H9 (cell line): ENCODE data around the gene PRPF38B. TPM values are rescaled to one million over a fixed set of nuclear protein-coding genes. Genes with fewer than 3 reads are reported as not detected.

Source experiments
- DNase-seq: peaks from one replicate; pipeline ENCODE4 v3.0.0-alpha.2; 2017
- H2AFZ ChIP-seq: one replicate; pipeline ENCODE4 v1.6.1; 2013; ENCODE audit warnings: mild to moderate bottlenecking, low read length, control low read depth, moderate library complexity
- H2AK5ac ChIP-seq: 2 replicates; pipeline ENCODE4 v1.6.1; 2013; ENCODE audit warnings: low read length, control low read depth, mixed read lengths; ENCODE audit not compliant: insufficient read length
- H2BK120ac ChIP-seq: one replicate; pipeline ENCODE4 v1.6.1; 2013; ENCODE audit warnings: low read depth, mild to moderate bottlenecking, low read length, control low read depth, inconsistent platforms; ENCODE audit not compliant: poor library complexity, severe bottlenecking
- H2BK12ac ChIP-seq: 2 replicates; pipeline ENCODE4 v1.6.1; 2013; ENCODE audit warnings: low read length, control low read depth, mixed read lengths, low read depth; ENCODE audit not compliant: insufficient read length
- H2BK15ac ChIP-seq: 2 replicates; pipeline ENCODE4 v1.6.1; 2013; ENCODE audit warnings: low read depth, low read length, control low read depth
- H2BK20ac ChIP-seq: one replicate; pipeline ENCODE4 v1.6.1; 2013; ENCODE audit warnings: low read depth, mild to moderate bottlenecking, low read length, control low read depth, inconsistent platforms; ENCODE audit not compliant: poor library complexity, severe bottlenecking
- H2BK5ac ChIP-seq: 2 replicates; pipeline ENCODE4 v1.6.1; 2013; ENCODE audit warnings: low read length, control low read depth, mixed read lengths; ENCODE audit not compliant: insufficient read length
- H3K14ac ChIP-seq: 2 replicates; pipeline ENCODE4 v1.6.1; 2013; ENCODE audit warnings: low read length, control low read depth; ENCODE audit not compliant: insufficient read depth
- H3K18ac ChIP-seq: 2 replicates; pipeline ENCODE4 v1.6.1; 2013; ENCODE audit warnings: low read depth, mild to moderate bottlenecking, mixed read lengths, low read length, control low read depth; ENCODE audit not compliant: insufficient read length
- H3K23ac ChIP-seq: 2 replicates; pipeline ENCODE4 v1.6.1; 2013; ENCODE audit warnings: low read length, control low read depth, mixed read lengths, low read depth; ENCODE audit not compliant: insufficient read length
- H3K23me2 ChIP-seq: 2 replicates; pipeline ENCODE4 v1.6.1; 2013; ENCODE audit warnings: low read depth, mild to moderate bottlenecking, mixed read lengths, low read length, control low read depth; ENCODE audit not compliant: insufficient read length, poor library complexity, severe bottlenecking
- H3K27ac ChIP-seq: 2 replicates; pipeline ENCODE4 v1.5.1; 2013; ENCODE audit warnings: low read length, control low read depth, mixed read lengths, low read depth; ENCODE audit not compliant: insufficient read length
- H3K27me3 ChIP-seq: 2 replicates; pipeline ENCODE4 v1.6.1; 2013; ENCODE audit warnings: low read length, control low read depth, inconsistent platforms; ENCODE audit not compliant: insufficient read depth
- H3K4ac ChIP-seq: 2 replicates; pipeline ENCODE4 v1.6.1; 2013; ENCODE audit warnings: low read depth, mild to moderate bottlenecking, control low read depth, inconsistent platforms, low read length, moderate library complexity
- H3K4me1 ChIP-seq: 2 replicates; pipeline ENCODE4 v1.6.1; 2013; ENCODE audit warnings: low read length, control low read depth, inconsistent platforms; ENCODE audit not compliant: insufficient read depth
- H3K4me2 ChIP-seq: 2 replicates; pipeline ENCODE4 v1.6.1; 2013; ENCODE audit warnings: low read length, control low read depth, mixed read lengths; ENCODE audit not compliant: insufficient read length, insufficient read depth
- H3K56ac ChIP-seq: 2 replicates; pipeline ENCODE4 v1.6.1; 2013; ENCODE audit warnings: low read depth, mild to moderate bottlenecking, mixed read lengths, low read length, control low read depth; ENCODE audit not compliant: insufficient read length
- H3K79me1 ChIP-seq: 2 replicates; pipeline ENCODE4 v1.6.1; 2013; ENCODE audit warnings: low read depth, mild to moderate bottlenecking, moderate library complexity, low read length, control low read depth, inconsistent platforms; ENCODE audit not compliant: insufficient read depth, poor library complexity, severe bottlenecking
- H3K79me2 ChIP-seq: 2 replicates; pipeline ENCODE4 v1.6.1; 2013; ENCODE audit warnings: low read length, control low read depth, inconsistent platforms; ENCODE audit not compliant: insufficient read depth
- H3K9ac ChIP-seq: 2 replicates; pipeline ENCODE4 v1.6.1; 2013; ENCODE audit warnings: low read length, control low read depth, mixed read lengths; ENCODE audit not compliant: insufficient read length; ENCODE audit errors: extremely low read depth
- H3K9me3 ChIP-seq: one replicate; pipeline ENCODE4 v1.6.1; 2013; ENCODE audit warnings: low read depth, low read length, inconsistent platforms; ENCODE audit not compliant: control insufficient read depth
- H3T11ph ChIP-seq: one replicate; pipeline ENCODE4 v1.6.1; 2013; ENCODE audit warnings: mild to moderate bottlenecking, low read length, control low read depth, inconsistent platforms
- H4K20me1 ChIP-seq: one replicate; pipeline ENCODE4 v1.6.1; 2013; ENCODE audit not compliant: control insufficient read depth, insufficient read length, insufficient read depth
- H4K5ac ChIP-seq: 2 replicates; pipeline ENCODE4 v1.6.1; 2013; ENCODE audit warnings: low read depth, mild to moderate bottlenecking, mixed read lengths, low read length, control low read depth; ENCODE audit not compliant: insufficient read length
- H4K8ac ChIP-seq: replicated peaks from 2 replicates; pipeline ENCODE4 v1.6.1; 2013; ENCODE audit warnings: low read length, control low read depth, mixed read lengths, low read depth; ENCODE audit not compliant: insufficient read length
- H4K91ac ChIP-seq: 2 replicates; pipeline ENCODE4 v1.6.1; 2013; ENCODE audit warnings: low read depth, mild to moderate bottlenecking, moderate library complexity, mixed read lengths, low read length, control low read depth; ENCODE audit not compliant: insufficient read length
- H3K27ac Mint-ChIP-seq, 3 experiments: 2 replicates in 2 of 3; 3 replicates in 1 of 3; pipeline ENCODE4 v1.8.0; 2020 to 2021; ENCODE audit warnings: mixed read lengths in 3 of 3, mild to moderate bottlenecking in 1 of 3, moderate library complexity in 1 of 3
- H3K27me3 Mint-ChIP-seq: 2 replicates; pipeline ENCODE4 v1.8.0; 2021; ENCODE audit warnings: low read depth, mild to moderate bottlenecking, moderate library complexity, mixed read lengths
- H3K36me3 Mint-ChIP-seq, 3 experiments: 2 replicates in 2 of 3; 3 replicates in 1 of 3; pipeline ENCODE4 v1.8.0; 2020 to 2021; ENCODE audit warnings: low read depth in 3 of 3, mixed read lengths in 3 of 3; ENCODE audit not compliant: insufficient read depth in 1 of 3
- H3K4me1 Mint-ChIP-seq, 2 experiments: 2 replicates each; pipeline ENCODE4 v1.8.0; 2020; ENCODE audit warnings: mixed read lengths in 2 of 2
- H3K4me3 Mint-ChIP-seq, 2 experiments: 2 replicates in 1 of 2; 3 replicates in 1 of 2; pipeline ENCODE4 v1.8.0; 2020 to 2021; ENCODE audit warnings: mild to moderate bottlenecking in 2 of 2, mixed read lengths in 2 of 2, moderate library complexity in 1 of 2
- H3K9me3 Mint-ChIP-seq, 2 experiments: 2 replicates in 1 of 2; 3 replicates in 1 of 2; pipeline ENCODE4 v1.8.0; 2020; ENCODE audit warnings: mild to moderate bottlenecking in 2 of 2, mixed read lengths in 2 of 2, moderate library complexity in 1 of 2
- CTCF ChIP-seq: fragments of 200-600 bp; sonication (generic); conservative IDR thresholded peaks from 3 replicates; pipeline ENCODE4 v1.8.0; 2021; ENCODE audit warnings: antibody characterized with exemption, mild to moderate bottlenecking
- WGBS: extraction: QIAGEN DNeasy Blood & Tissue Kit; methylation state at CpG from one replicate; pipeline ENCODE4 v1.1.7; 2013; ENCODE audit warnings: missing lambda C conversion rate, low lambda C conversion rate, mixed read lengths; ENCODE audit not compliant: insufficient read length; ENCODE audit errors: extremely low coverage; 5-methylcytosine and 5-hydroxymethylcytosine counted together
- total RNA-seq: library from RNA; stranded (reverse); gene quantifications from 2 replicates; pipeline ENCODE4 v1.2.1, GENCODE V29; 2021

Gene PRPF38B
- total RNA-seq, 1 experiment from 2014 or later: 60.0 TPM

- H3K4ac ChIP-seq: no peak within 1 kb of the TSS
- peaks cover 10 to 11% of the 10 kb centered on the region in 2 experiments for H3K4me1 Mint-ChIP-seq
Observed at GRCh38 chr1:108746382-108747170, 54.5 kb downstream of the PRPF38B start, which contains the start of gene STXBP3. STXBP3 (plus strand) TSS chr1:108746674; CDS start chr1:108746738, 64 bp downstream.

More at GRCh38 chr1:108746382-108747170, 54.5 kb downstream of the PRPF38B start, which contains the start of gene STXBP3:
- peak; percentile 95 for TF ChIP-seq CTCF
- peak within 1 kb of the TSS; percentile 84 for H3K14ac ChIP-seq
- H4K20me1 ChIP-seq: no peaks in the 10 kb centered on the region
- no peaks in the 10 kb centered on the region; the same call in 1 of the 2 replicates for H3K79me2 ChIP-seq
- H2AFZ ChIP-seq: no peak within 1 kb of the TSS
- peak within 1 kb of the TSS; percentile 75 for H3K9ac ChIP-seq
- no peak within 1 kb of the TSS for H3T11ph ChIP-seq
- H4K5ac ChIP-seq: no peak within 1 kb of the TSS
- no peaks in the 10 kb centered on the region for H3K4me1 ChIP-seq
- peak within 1 kb of the TSS; percentile 91 for H3K18ac ChIP-seq
- H3K23me2 ChIP-seq: no peaks in the 10 kb centered on the region
- H4K8ac ChIP-seq: no peak within 1 kb of the TSS
- Mint-ChIP-seq H3K4me3 (peak within 1 kb of the TSS; percentile 92 to 98), H3K36me3 (peaks cover 2 to 4% (median 3%) of the 10 kb centered on the region in 3 experiments; a peak in 4 of 7 replicates), H3K27ac (peak within 1 kb of the TSS; percentile 97 to 98 (median 98)), H3K27me3 (peaks cover 10% of the 10 kb centered on the region), H3K9me3 (no peaks in the 10 kb centered on the region)
- H4K91ac ChIP-seq: no peak within 1 kb of the TSS
- H3K27me3 ChIP-seq: no peaks in the 10 kb centered on the region
- H3K56ac ChIP-seq: no peak within 1 kb of the TSS
- no peak within 1 kb of the TSS for H3K23ac ChIP-seq
- peak; percentile 98 for DNase-seq
- H3K9me3 ChIP-seq: no peaks in the 10 kb centered on the region
- H3K79me1 ChIP-seq: no peaks in the 10 kb centered on the region
- H2BK120ac ChIP-seq: peak within 1 kb of the TSS; percentile 92
- no peak within 1 kb of the TSS for H2AK5ac ChIP-seq
- peak within 1 kb of the TSS; percentile 48 for H3K27ac ChIP-seq
- H2BK5ac ChIP-seq: no peak within 1 kb of the TSS
- H2BK12ac ChIP-seq: no peak within 1 kb of the TSS
- no CpG with 5 or more reads among the region's 75 CpGs for WGBS
- H3K4me2 ChIP-seq: peak within 1 kb of the TSS; percentile 48
- no peak within 1 kb of the TSS for H2BK15ac ChIP-seq
- H2BK20ac ChIP-seq: no peak within 1 kb of the TSS
